Measurements from ENCODE around the gene MAFG.

The MAFG gene

DNA sequence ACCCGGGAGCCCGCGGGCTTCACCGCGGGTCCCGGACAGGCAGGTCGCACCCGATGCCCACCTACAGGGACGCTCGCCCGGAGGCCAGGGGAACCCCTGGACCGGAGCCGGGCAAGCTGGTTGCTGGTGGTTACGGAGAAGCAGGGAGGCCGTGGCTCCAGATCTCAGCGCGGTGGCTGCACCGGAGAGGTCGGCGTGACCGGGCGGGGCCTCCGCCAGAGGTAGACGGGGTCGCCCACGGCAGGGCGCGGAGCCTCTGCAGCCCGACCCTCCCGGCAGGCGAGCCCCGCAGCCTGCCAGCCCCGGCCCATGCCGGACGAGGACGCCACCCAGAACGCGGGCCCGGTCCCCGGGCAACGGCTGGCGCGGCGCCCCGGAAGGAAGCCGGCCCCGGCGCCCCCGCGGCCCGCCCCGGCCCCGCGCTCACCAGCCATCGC is 16.7 kb downstream of the MAFG start:
- DNase-seq (ENCODE audit: extremely low read depth, low read depth): no peak

DNA sequence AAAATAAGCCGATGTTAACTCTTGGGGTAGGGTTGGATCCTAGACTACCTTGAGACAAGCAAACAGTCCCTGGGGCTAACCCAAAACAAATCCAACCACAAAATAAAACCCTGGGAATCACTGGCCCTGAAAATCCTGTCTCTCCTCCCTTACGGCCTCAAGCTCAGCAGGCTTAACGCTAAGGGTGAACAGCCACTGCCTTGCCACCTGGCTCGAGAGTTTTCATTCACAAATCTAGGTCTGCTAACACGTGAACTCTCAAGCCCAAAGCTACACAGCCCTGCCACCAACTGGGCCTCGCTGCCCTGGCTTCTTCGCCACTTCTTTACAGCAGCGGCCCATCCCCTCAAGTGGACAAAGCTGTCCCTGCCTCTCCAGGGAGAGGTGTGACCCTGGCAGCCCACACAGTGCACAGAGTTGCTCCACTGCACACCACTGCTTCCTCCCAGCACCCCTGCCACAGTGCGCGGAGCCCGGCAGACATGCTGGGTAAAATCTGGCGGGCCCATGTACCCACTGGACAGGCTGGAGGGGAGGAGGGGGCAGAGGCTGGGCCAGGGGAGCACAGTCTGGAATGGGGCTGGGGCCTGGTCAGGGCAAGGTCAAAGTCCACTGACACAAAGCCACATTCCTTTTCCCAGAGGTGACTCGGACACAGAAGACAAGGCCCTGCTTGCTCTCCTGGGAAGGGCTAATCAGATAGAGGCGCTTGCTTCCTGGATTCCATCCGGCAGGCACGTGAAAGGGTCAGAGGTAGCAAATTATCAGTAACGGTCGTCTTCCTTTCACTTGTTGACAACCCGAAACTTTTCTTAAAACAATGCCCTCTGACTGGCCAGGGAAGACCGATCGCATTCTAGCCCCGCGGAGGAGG is 17.3 kb downstream of the MAFG start:
- TF ChIP-seq, protein P1, sequence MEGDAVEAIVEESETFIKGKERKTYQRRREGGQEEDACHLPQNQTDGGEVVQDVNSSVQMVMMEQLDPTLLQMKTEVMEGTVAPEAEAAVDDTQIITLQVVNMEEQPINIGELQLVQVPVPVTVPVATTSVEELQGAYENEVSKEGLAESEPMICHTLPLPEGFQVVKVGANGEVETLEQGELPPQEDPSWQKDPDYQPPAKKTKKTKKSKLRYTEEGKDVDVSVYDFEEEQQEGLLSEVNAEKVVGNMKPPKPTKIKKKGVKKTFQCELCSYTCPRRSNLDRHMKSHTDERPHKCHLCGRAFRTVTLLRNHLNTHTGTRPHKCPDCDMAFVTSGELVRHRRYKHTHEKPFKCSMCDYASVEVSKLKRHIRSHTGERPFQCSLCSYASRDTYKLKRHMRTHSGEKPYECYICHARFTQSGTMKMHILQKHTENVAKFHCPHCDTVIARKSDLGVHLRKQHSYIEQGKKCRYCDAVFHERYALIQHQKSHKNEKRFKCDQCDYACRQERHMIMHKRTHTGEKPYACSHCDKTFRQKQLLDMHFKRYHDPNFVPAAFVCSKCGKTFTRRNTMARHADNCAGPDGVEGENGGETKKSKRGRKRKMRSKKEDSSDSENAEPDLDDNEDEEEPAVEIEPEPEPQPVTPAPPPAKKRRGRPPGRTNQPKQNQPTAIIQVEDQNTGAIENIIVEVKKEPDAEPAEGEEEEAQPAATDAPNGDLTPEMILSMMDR (IDR thresholded peaks at IDR 0.05; ENCODE audit: low read depth, low read length, missing control alignments): no peak
- no peak for DNase-seq (ENCODE audit: extremely low read depth, low read depth)
- H3K4me3 ChIP-seq (replicated peaks; ENCODE audit: low read depth, low read length): peak overlapping the region; percentile 70

More for the DNA sequence above, 16.7 kb downstream of the MAFG start:
- TF ChIP-seq, protein P1 (IDR thresholded peaks at IDR 0.05; ENCODE audit: low read depth, low read length, missing control alignments): no peak
- H3K4me3 ChIP-seq (replicated peaks; ENCODE audit: low read depth, low read length): peak overlapping the region; percentile 70

DNA sequence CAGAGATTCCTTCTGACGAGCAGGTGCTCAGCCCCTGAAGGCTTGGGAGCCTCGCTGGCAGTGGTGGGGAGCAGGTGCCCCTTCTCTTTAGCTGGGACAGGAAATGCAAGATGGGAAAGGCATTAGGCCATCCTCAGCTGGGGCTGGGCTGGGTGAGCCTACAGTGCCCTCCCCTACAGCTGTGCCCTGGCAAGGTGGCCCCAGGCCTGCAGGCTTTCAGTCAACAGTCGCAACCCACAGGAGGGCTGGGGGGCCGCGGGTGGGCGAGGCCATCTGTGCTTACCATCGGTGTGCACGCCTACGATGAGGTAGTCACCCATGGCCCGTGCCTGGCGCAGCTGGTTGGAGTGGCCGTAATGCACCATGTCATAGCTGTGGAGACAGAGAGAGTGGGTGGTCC is 18.3 kb downstream of the MAFG start:
- DNase-seq (ENCODE audit: extremely low read depth, low read depth): no peak
- H3K4me3 ChIP-seq (replicated peaks; ENCODE audit: low read depth, low read length): no peak overlapping the region
- TF ChIP-seq, protein P1 (IDR thresholded peaks at IDR 0.05; ENCODE audit: low read depth, low read length, missing control alignments): no peak

DNA sequence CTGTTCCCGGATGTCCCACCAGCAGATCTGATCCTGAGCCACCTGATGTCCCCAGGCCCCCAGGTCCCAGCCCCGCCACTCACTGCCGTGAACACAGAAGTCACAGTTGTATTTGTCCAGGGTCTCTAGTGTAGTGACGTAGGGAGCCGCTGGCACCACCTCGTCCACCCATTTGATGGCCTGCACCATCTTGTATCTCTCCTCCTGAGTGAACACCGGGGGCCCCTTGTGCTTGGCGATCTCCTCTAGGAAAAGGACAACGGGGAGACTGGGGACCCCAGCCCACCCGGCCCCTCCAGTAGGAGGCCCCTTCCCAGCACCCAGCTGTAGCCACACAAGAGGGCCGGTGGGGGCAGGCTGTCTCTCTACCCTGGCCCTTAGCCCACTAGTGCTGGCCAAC is 18.7 kb downstream of the MAFG start:
- TF ChIP-seq, protein P1 (IDR thresholded peaks at IDR 0.05; ENCODE audit: low read depth, low read length, missing control alignments): no peak
- no peak overlapping the region for H3K4me3 ChIP-seq (replicated peaks; ENCODE audit: low read depth, low read length)
- DNase-seq (ENCODE audit: extremely low read depth, low read depth): no peak

DNA sequence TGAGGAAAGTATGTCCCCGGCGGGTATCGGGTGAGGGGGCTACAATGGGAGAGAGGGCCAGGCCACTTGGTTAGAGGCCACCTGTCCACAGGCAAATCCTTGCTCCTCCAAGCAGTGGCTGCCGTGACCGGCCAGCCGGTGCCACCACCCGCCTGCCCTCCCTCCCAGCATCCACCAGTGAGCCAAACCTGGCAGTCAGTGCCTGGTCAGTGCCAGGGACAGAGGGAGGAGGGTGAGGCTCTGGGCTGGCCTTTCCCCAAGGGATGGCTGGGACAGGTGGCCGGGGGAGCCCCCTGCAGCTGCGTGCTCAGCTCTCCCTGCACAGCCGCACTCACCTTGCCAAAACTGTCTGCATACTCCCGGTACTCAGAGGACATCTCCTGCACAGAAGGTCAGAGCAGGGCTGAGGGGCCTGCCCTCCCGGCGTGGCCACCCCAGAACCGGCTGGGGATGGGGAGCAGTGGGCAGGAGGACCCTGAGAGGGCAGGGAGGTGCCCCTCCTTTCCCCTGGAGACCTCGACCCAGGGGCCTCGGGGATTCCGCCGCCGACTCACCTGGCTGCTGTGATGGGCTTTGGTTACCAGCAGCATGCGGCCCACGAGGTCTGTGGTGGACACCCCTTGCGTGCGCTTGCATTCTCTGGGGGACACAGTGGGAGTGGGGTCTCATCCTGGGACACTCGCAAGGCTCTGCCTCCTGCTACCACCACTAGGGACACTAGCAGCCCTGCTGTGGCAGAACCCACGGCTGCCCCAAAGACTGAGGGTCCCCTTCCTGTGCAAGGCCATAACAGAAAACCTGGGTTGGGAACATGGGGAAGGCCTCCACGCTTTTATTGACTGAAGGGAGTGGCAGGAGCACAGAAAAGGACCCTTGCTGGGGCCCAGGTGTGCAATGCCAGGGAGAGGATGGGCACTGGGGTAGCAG is 20.1 kb downstream of the MAFG start:
- H3K4me3 ChIP-seq (replicated peaks; ENCODE audit: low read depth, low read length): no peak overlapping the region
- DNase-seq (ENCODE audit: extremely low read depth, low read depth): no peak
- TF ChIP-seq, protein P1 (IDR thresholded peaks at IDR 0.05; ENCODE audit: low read depth, low read length, missing control alignments): peak; percentile 0

DNA sequence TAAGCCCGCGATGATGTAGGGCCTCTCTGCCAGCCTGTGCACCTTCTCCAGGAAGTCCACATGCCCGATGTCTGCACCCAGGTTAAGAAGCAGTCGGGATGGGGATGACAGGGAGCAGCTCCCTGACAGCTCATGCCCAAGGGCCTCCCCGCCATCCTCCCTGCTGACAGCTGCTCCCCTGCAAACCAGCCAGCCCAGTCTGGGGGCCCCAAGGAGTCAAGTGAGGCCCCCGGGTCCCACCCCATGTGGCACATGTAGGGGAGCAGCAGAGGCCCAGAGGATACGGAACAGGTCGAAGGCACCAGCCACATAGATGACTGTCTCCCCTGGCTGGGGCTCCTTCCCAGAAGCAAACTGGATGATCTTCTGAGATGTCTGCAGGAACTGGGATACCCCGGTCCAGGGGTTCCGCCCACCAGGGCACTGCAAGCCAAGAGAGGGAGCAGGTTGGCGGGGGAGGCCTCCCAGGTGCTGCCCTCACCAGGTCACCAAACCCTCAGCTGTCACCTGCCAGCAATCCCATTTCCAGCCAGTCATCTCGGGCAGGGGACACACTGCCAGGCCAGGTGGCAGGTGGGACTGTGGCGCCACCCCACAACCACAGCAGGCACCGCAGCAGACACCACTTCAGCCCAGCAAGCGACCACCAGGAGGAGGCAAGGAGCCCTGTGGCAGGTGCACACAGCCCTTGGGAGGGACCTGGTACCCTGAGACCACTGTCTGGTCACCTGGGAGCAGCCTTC is 20.9 kb downstream of the MAFG start:
- TF ChIP-seq, protein P1 (IDR thresholded peaks at IDR 0.05; ENCODE audit: low read depth, low read length, missing control alignments): peak; percentile 2
- DNase-seq (ENCODE audit: extremely low read depth, low read depth): no peak
- no peak overlapping the region for H3K4me3 ChIP-seq (replicated peaks; ENCODE audit: low read depth, low read length)
